ENCODE results near the gene DEFB114.

The DEFB114 gene

DNA sequence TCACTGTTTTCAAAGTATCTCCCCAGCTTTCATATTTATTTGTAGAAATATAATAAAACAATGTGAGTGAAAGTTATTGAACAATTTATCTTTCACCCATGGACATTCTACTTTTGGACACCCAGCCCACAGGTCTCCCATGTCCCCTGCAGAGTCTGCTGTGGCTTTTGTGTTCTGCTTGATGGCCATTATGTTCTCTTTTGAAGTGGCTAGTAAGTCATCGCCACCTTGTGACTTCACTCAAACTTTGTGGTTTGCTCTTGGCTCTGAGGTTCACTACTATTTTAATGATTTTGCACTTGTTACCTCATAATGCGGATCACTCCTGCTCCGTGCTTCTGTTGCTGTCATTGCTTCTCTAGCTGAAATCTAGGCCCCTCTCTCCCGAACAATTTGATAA, 15.6 kb upstream of the DEFB114 start:
- TF ChIP-seq PRDM4 (tag by site-specific recombination; IDR thresholded peaks at IDR 0.05) (no peak), ZNF169 (tag by site-specific recombination; IDR thresholded peaks at IDR 0.05) (no peak), KLF16 (tag by site-specific recombination; IDR thresholded peaks at IDR 0.05) (no peak), GLIS2 (tag by site-specific recombination; IDR thresholded peaks at IDR 0.05) (no peak), ZNF658 (tag by site-specific recombination; IDR thresholded peaks at IDR 0.05) (no peak), ZSCAN23 (tag by site-specific recombination; IDR thresholded peaks at IDR 0.05) (no peak), ZNF174 (tag by site-specific recombination; IDR thresholded peaks at IDR 0.05) (no peak), ZNF837 (tag by site-specific recombination; IDR thresholded peaks at IDR 0.05) (no peak), ZNF140 (tag by site-specific recombination; IDR thresholded peaks at IDR 0.05) (no peak), TCF7L2 (IDR thresholded peaks at IDR 0.05; ENCODE audit: borderline replicate concordance, low read depth, low read length) (no peak), SETDB1 (IDR thresholded peaks at IDR 0.05; ENCODE audit: insufficient read length, low read length) (no peak), ZNF510 (tag by site-specific recombination; IDR thresholded peaks at IDR 0.05; ENCODE audit: insufficient replicate concordance) (no peak), YY2 (tag by site-specific recombination; IDR thresholded peaks at IDR 0.05) (no peak), ZSCAN4 (tag by site-specific recombination; IDR thresholded peaks at IDR 0.05) (no peak), ZNF571 (tag by site-specific recombination; IDR thresholded peaks at IDR 0.05) (no peak)
- TF ChIP-seq, protein P1, sequence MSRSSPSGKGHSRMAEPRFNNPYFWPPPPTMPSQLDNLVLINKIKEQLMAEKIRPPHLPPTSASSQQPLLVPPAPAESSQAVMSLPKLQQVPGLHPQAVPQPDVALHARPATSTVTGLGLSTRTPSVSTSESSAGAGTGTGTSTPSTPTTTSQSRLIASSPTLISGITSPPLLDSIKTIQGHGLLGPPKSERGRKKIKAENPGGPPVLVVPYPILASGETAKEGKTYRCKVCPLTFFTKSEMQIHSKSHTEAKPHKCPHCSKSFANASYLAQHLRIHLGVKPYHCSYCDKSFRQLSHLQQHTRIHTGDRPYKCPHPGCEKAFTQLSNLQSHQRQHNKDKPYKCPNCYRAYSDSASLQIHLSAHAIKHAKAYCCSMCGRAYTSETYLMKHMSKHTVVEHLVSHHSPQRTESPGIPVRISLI (tag by site-specific recombination; IDR thresholded peaks at IDR 0.05): no peak
- TF ChIP-seq, protein P2, sequence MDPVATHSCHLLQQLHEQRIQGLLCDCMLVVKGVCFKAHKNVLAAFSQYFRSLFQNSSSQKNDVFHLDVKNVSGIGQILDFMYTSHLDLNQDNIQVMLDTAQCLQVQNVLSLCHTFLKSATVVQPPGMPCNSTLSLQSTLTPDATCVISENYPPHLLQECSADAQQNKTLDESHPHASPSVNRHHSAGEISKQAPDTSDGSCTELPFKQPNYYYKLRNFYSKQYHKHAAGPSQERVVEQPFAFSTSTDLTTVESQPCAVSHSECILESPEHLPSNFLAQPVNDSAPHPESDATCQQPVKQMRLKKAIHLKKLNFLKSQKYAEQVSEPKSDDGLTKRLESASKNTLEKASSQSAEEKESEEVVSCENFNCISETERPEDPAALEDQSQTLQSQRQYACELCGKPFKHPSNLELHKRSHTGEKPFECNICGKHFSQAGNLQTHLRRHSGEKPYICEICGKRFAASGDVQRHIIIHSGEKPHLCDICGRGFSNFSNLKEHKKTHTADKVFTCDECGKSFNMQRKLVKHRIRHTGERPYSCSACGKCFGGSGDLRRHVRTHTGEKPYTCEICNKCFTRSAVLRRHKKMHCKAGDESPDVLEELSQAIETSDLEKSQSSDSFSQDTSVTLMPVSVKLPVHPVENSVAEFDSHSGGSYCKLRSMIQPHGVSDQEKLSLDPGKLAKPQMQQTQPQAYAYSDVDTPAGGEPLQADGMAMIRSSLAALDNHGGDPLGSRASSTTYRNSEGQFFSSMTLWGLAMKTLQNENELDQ (tag by site-specific recombination; IDR thresholded peaks at IDR 0.05; ENCODE audit: low read depth): no peak

DNA sequence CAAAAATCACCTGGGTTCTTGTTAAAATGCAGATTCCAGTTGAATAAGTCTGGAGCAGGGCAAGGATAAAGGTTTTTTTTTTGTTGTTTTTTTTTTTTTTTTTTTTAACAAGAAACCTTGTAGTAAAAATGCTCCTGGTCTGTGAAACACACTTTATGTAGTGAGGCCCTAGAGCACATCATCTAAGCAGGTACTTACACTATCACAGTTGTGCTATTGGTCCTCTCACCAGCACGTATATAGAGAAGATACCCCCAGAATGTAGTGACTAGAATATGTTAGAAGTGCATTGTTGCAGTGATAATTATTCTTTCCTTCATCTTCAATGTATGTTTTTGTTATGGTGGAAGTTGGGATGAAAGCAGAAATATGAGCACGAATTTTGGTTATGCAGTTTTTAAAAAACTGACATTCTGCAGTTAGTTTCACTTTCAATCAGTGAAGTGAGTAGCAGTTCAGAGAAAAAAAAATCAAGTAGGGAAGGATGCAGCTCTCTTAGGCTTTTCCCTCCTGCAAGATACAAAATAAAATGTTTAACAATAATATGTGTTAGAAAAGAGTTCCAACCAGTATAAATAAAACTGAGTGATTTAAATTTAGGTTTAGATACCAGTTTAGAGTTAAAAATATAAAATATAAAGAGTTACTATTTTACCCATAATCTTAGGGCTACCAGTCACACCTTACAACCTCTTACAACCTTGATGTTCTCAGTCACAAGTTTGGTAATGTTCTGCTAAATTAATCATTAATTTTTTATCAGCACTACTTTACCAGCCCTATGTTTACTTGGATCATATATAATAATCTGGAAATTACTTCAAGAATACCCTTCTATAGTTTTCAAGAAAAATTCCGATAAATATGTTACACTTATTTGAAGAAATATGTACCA, 14.6 kb upstream of the DEFB114 start:
- Histone ChIP-seq H3K9me3 (ENCODE audit: control insufficient read depth, insufficient read depth, low read depth, low read length) (no peaks in the 10 kb centered on the region), H3K36me3 (ENCODE audit: control insufficient read depth in 2 of 2, insufficient read depth in 1 of 2, low read length in 2 of 2) (no peaks in the 10 kb centered on the region), H3K27ac (ENCODE audit: extremely low read depth, low read depth, low read length) (no peak overlapping the region), H3K4me1 (ENCODE audit: control insufficient read depth, insufficient read depth, low read length) (no peaks in the 10 kb centered on the region), H3K4me3 (ENCODE audit: low read depth, low read length) (no peak overlapping the region)
- ChIA-PET POLR2A (no interaction called here), CTCF (interaction anchor here (1.1 kb wide), 1 partner anchor 19 kb away, joined by 4 read pairs; no protein-coding TSS in a partner anchor)
- TF ChIP-seq, protein P3, sequence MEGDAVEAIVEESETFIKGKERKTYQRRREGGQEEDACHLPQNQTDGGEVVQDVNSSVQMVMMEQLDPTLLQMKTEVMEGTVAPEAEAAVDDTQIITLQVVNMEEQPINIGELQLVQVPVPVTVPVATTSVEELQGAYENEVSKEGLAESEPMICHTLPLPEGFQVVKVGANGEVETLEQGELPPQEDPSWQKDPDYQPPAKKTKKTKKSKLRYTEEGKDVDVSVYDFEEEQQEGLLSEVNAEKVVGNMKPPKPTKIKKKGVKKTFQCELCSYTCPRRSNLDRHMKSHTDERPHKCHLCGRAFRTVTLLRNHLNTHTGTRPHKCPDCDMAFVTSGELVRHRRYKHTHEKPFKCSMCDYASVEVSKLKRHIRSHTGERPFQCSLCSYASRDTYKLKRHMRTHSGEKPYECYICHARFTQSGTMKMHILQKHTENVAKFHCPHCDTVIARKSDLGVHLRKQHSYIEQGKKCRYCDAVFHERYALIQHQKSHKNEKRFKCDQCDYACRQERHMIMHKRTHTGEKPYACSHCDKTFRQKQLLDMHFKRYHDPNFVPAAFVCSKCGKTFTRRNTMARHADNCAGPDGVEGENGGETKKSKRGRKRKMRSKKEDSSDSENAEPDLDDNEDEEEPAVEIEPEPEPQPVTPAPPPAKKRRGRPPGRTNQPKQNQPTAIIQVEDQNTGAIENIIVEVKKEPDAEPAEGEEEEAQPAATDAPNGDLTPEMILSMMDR (tag by site-specific recombination; IDR thresholded peaks at IDR 0.05): no peak
- TF ChIP-seq ZNF560 (tag by site-specific recombination; IDR thresholded peaks at IDR 0.05; ENCODE audit: borderline replicate concordance) (no peak), ZNF660 (tag by site-specific recombination; IDR thresholded peaks at IDR 0.05) (no peak), ZBTB17 (tag by site-specific recombination; IDR thresholded peaks at IDR 0.05) (no peak)
- TF ChIP-seq, protein P4, sequence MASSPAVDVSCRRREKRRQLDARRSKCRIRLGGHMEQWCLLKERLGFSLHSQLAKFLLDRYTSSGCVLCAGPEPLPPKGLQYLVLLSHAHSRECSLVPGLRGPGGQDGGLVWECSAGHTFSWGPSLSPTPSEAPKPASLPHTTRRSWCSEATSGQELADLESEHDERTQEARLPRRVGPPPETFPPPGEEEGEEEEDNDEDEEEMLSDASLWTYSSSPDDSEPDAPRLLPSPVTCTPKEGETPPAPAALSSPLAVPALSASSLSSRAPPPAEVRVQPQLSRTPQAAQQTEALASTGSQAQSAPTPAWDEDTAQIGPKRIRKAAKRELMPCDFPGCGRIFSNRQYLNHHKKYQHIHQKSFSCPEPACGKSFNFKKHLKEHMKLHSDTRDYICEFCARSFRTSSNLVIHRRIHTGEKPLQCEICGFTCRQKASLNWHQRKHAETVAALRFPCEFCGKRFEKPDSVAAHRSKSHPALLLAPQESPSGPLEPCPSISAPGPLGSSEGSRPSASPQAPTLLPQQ (tag by site-specific recombination; IDR thresholded peaks at IDR 0.05): no peak

More for the DNA sequence above, 15.6 kb upstream of the DEFB114 start:
- no peak overlapping the region for H3K27ac ChIP-seq (ENCODE audit: extremely low read depth, low read depth, low read length)
- ChIA-PET CTCF (interaction anchor here (0.6 to 1.1 kb wide), 2 partner anchors 20 to 686 kb away, joined by 4 read pairs; no protein-coding TSS in a partner anchor), POLR2A (no interaction called here)
- H3K9me3 ChIP-seq (ENCODE audit: control insufficient read depth, insufficient read depth, low read depth, low read length): no peaks in the 10 kb centered on the region
- no peaks in the 10 kb centered on the region for H3K36me3 ChIP-seq (ENCODE audit: control insufficient read depth in 2 of 2, insufficient read depth in 1 of 2, low read length in 2 of 2)
- no peaks in the 10 kb centered on the region for H3K4me1 ChIP-seq (ENCODE audit: control insufficient read depth, insufficient read depth, low read length)
- H3K4me3 ChIP-seq (ENCODE audit: low read depth, low read length): no peak overlapping the region
